GM12874 (cell line): ENCODE results near the gene ARHGEF7.

ENCODE experiments used
- CTCF ChIP-seq: IDR thresholded peaks from 2 replicates; pipeline ENCODE4 v1.5.1; 2011; ENCODE audit warnings: low read depth, mild to moderate bottlenecking, control low read depth, low read length, moderate library complexity; ENCODE audit not compliant: insufficient read depth

The ARHGEF7 gene

GRCh38 chr13:111168107-111168506 is 53.0 kb downstream of the ARHGEF7 start:
- no peak for TF ChIP-seq CTCF

GRCh38 chr13:111171112-111171511 is 56.0 kb downstream of the ARHGEF7 start:
- TF ChIP-seq CTCF = no peak

- no peak for TF ChIP-seq CTCF
Observed at GRCh38 chr13:111171629-111172028, 56.5 kb downstream of the ARHGEF7 start.

- no peak for TF ChIP-seq CTCF
Observed at GRCh38 chr13:111174377-111175114, 59.4 kb downstream of the ARHGEF7 start.

GRCh38 chr13:111175372-111175771 is 60.3 kb downstream of the ARHGEF7 start:
- TF ChIP-seq CTCF = no peak

- TF ChIP-seq CTCF = no peak
Observed at GRCh38 chr13:111175935-111176334, 60.8 kb downstream of the ARHGEF7 start.

GRCh38 chr13:111176421-111176820 is 61.3 kb downstream of the ARHGEF7 start:
- TF ChIP-seq CTCF = no peak
